H1 (cell line): ENCODE results near the gene TMEM272. TPM values are rescaled to one million over a fixed set of nuclear protein-coding genes. Genes with fewer than 3 reads are reported as not detected.

Experiments used
- EP300 ChIP-seq, 2 experiments: IDR thresholded peaks; 1 replicate in 1 of 2; 2 replicates in 1 of 2; pipeline ENCODE4 v1.6.1; 2011 to 2012; ENCODE audit warnings: low read depth in 2 of 2, low read length in 2 of 2, mild to moderate bottlenecking in 2 of 2, borderline replicate concordance in 1 of 2, inconsistent platforms in 1 of 2, moderate library complexity in 1 of 2
- polyA plus RNA-seq, 7 experiments: library from polyadenylated mRNA; depleted of rRNA in 3 of 7; stranded (reverse) in 5 of 7; unstranded in 2 of 7; fragments of >200 nt in 5 of 7; fragments of 200-250 nt in 2 of 7; gene quantifications; 1 replicate in 5 of 7; 2 replicates in 1 of 7; 4 replicates in 1 of 7; pipeline versions ENCODE4 v1.2.1 to v1.2.3, GENCODE V29; 2011 to 2013; ENCODE audit warnings: missing spikeins in 2 of 7, mixed read lengths in 2 of 7
- total RNA-seq: library from RNA; stranded (reverse); fragmentation: NEBNext Ultra II Directional; extraction: Animal tissue kit (Norgen Biotek cat#: 25700); gene quantifications from 2 replicates; pipeline ENCODE4 v1.2.1, GENCODE V29; 2021

The TMEM272 gene
- total and polyA plus RNA-seq, 2 of the 8 experiments (the other 6 are each of a cell fraction or from before 2014, with no cell fraction given): 0.05 TPM; not detected in 1

GRCh38 chr13:51772781-51773180, 72.2 kb downstream of the TMEM272 start (continued):
- no peak for TF ChIP-seq EP300 (IDR thresholded peaks at IDR 0.05; ENCODE audit: borderline replicate concordance in 1 of 2, low read depth in 2 of 2, low read length in 2 of 2)
- TF ChIP-seq, all 59 proteins: peak for 0
